ENCODE data around the gene ABCG5.

ABCG5 gene

DNA sequence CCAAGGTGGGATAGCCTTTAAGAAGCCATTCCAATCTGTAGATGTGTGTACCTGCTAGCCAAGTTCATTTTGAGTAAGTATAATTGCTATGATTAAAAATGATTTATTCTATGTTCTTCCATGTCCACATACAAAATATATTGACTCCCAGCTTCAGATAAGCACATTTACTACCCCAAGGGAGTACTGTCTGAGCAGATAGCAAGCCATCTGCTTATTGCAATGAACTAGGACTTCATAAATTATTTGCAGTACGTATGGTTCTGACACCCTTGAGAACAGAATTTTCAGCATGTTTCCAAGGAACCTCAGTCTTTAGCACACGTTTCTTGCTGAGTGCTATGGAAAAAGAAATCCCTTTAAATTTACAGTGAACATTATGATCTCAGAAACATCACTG, 28.2 kb downstream of the ABCG5 start:
- DNase-seq (ENCODE audit: low read depth in 2 of 2): no peak

DNA sequence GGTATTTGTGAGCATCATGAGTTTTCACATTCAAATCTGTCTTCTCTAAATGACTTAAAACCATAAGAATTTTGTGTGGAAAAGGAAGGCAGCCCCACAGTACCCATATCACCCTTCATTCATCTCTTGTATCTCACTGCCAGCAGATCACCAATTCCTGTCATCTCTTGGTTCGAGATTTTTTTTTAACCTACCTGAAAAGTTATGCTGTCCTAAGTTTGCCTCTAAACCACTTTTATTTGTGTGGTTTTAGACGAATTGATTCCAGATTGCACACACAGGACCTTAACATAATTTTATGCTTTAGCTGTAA, 32.0 kb downstream of the ABCG5 start:
- no peak for DNase-seq (ENCODE audit: low read depth in 2 of 2)

DNA sequence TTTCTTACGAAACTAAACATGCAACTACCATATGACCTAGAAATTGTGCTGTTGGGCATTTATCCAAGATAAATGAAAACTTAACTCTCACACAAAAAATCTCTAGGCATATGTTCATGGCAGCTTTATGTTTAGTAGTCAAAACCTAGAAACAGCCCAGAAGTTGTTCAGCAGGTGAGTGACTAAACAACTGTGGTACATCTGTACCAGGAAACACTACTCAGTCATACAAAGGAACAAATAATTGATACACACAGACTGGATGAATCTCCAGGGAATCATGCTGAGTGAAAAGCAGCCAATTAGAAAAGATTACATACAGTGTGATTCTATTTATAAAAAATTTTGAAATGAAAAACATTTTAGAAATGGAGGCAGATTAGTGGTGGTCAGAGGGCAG, 35.5 kb downstream of the ABCG5 start:
- no peak for DNase-seq (ENCODE audit: low read depth in 2 of 2)

DNA sequence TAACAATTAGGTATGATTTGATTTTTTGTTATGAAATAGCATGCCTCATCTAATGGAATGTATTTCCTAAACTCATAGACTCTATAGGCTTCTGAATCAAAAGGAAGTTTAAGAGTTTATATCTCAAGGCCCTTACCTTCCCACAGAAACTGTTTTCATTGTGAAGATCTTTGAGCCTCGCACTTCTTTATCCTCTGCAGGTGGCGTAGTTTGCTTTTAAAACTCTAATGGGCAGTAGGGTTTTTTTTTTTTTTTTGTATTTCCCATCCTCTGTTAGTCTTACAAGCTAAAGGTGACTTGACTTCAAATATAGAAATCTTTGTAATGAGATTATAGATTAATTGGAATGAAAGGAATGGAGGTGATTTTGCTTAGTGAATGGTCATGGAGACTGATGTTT, 36.5 kb downstream of the ABCG5 start:
- no peak for DNase-seq (ENCODE audit: low read depth in 2 of 2)

DNA sequence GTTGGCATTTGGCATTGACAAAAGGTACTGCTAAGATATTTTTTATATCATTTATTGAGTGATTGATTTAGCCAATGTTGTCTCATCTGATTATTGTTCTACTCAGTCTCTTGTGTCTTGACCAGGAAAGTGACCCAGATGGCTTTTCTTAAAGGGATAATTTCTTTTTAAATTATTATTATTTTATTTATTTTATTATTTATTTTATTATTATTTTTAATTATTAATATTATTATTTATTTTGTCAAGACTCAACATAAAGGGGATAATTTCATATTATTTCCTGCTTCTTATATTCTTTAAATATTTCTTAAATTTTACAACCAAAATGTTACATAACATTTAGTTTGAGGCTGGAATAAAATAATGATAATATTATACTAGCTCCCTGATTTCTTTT, 37.7 kb downstream of the ABCG5 start:
- no peak for DNase-seq (ENCODE audit: low read depth in 2 of 2)

DNA sequence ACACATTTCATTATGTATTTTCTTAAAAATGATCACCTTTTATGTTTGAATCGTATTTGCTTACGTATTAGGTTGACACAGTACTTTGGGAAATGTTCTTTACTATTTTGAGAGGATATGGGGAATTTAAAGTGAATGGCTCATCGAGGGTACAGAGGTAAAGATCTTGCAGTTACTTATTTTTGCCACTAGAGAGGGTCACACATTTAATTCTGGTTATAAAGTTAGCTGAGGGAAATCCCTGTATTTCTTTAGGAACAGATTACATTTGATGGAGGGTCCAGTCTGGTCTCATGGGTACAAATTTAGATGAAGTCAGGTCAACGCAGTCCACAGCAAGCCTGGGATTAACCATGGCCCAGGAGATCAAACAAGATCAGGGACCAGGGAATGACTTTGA, 40.3 kb downstream of the ABCG5 start:
- DNase-seq (ENCODE audit: low read depth in 2 of 2): no peak

DNA sequence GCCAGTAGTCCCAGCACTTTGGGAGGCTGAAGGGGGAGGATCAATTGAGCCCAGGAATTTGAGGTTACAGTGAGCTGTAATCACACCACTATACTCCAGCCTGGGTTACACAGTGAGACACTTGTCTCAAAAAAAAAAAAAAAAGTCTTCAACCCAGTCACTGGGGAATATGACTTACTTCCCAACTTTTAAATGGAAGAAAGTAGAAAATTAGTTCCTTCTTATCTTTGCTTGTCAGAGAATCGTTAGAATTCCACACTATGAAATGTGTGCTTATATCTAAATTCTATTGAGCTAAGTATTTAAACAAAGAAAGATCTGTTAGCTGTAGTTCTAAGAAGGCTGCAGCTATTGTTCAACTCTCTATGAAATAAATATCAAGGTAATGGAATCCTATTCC, 42.4 kb downstream of the ABCG5 start:
- DNase-seq (ENCODE audit: low read depth in 2 of 2): no peak

DNA sequence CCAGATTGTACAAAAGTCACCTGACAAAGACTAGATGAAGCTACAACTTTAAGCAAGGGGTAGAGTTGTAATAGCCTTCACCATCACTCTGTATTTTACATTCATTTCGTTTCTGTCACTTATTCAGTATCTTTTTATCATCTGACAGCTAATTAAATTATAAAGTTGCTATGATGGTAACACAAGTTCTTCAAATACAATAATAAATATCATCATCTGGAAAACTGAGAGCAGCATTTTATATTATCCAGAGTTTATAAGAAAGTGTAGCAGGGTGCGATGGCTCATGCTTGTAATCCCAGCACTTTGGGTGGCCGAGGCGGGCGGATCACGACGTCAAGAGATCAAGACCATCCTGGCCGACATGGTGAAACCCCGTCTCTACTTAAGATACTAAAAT, 43.7 kb downstream of the ABCG5 start:
- DNase-seq (ENCODE audit: low read depth in 2 of 2): no peak

DNA sequence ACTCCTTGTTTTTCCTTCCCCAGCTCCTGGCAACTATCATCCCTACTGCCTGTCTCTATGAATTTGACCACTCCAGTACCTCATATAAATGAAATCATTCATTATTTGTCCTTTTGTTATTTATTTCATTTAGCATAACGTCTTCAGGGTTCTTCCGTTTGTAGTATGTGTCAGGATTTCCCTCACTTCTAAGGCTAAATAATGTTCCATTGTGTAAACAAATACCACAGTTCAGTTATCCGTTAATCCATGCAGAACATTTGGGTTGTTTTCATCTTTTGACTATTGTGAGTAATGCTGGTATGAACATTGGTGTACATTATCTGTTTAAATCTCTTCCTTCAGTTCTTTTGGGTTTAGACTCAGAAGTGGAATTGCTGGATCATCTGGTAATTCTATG, 46.0 kb downstream of the ABCG5 start:
- DNase-seq (ENCODE audit: low read depth in 2 of 2): no peak

DNA sequence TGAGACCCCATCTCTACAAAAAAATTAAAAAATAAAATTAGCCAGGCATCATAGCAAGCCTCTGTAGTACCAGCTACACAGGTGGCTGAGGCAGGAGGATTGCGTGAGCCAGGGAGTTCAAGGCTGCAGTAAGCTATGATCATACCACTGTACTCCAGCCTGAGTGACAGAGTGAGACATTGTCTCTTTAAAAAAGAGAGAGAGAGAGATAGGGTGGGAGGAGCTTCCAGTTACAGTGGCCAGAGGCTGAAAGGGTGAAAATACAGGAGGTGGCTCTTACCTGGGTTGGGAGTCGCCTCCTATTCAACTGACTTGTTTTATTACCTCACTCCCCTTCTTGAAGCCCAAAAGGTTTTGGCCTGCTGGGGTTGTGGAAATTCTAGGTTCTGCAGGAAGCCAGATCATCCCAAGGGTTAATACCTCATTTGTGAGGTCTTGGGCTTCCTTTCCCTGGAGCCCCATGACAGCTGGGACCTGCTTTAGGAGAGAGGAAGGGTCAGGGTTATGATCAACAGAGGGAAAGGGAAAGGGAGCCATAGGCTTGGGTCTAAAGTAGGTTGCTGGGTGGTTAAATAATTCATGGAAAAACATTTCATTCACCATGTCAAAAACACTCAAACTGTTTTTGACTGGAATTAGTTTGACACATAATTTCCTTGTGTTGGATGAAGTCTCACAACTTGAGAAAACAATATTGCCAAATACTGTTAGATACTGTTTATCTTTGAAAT, 47.4 kb downstream of the ABCG5 start:
- no peak for DNase-seq (ENCODE audit: low read depth in 2 of 2)

DNA sequence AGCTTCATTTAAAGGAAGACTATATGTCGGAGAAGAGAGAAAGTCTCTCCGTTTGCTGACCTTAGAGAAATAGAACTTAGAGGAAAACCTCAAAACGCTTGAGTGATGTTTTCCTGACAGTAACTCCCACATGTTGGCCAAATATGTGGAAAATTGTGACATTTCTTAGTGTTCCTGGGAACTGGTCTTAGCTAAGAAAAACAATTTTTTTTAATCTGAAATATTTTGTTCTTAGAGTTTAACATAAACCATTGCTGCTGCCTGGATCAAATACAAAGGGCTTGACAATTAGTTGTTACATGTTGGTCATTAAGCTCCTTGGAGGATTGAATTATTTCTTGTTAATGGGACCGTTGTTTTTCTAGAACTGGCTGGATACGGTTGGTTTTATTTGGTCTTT, 48.5 kb downstream of the ABCG5 start:
- no peak for DNase-seq (ENCODE audit: low read depth in 2 of 2)

DNA sequence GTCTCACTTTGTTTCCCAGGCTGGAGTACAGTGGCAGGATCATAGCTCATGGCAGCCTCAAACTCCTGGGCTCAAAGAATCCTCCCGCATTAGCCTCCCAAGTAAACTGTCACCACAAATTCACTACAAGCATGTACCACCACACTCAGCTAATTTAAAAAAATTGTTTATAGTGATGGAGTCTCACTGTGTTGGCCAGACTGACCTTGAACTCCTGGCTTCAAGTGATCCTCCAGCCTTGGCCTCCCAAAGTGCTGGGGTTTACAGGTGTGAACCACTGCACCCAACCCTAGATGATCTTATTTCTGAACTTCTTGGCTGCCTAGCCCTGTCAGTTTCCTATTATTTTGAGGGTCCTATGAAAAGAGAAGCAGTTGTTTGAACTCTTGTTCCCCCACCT, 50.0 kb downstream of the ABCG5 start:
- no peak for DNase-seq (ENCODE audit: low read depth in 2 of 2)

DNA sequence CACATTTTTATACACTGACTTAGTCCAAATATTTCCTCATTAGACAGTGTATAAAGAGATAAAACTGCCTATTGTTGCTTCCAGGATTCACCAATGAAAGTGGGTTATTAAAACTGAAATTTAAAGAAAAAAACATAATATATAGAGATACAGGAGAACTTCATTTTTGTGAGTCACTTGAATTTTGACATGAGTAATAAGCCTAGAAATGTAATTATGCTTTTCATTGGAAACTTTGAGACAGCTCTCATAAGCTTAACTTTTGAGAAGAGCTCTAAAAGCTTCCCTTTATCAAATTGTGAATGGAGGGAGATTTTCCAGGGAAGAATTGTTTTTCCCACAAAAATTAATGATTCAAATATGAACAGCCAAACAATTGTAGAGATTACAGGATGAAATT, 50.7 kb downstream of the ABCG5 start:
- DNase-seq (ENCODE audit: low read depth in 2 of 2): no peak

DNA sequence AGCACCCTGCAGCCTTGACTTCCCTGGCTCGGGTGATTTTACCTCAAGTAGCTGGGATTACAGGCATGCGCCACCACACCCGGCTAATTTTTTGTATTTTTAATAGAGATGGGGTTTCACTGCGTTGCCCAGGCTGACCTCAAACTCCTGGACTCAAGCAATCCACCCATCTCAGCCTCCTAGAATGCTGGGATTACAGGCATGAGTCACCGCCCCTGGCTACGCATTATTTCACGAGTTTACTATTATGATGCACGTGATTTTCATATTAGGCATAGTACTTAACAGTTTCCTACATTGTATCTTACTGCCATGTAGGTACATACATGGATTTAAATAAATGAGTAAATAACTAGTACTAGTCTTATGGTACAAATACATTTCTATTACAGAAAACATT, 60.4 kb downstream of the ABCG5 start:
- DNase-seq (ENCODE audit: low read depth in 2 of 2): no peak

DNA sequence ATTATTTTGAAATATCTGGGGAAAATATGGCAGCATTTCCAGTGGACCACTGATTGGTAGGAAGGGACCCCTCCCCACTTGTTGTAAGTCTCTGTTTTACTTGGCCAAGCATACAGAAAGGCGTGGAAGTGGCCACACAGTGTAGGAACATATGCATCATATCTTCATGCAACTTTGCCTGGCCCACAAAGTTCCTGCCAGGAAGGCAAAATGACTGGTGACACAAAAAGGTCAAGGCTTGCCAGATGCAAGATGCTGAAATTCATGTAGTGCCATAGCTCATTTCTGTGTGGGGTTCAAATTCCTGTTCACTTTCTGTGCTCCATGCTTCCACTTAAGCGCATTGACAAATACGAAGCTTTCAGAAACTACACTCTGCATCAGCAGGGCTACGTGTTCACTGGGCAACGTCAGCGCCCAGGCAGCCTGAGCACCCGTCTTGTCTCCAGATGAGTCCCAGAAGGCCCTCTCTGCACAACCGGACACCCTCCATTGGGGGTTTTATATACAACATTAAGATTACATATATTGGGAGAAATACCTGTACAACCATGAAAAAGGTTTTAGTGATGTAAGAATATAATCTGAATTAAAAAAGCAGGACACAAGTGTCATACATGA, 61.2 kb downstream of the ABCG5 start:
- DNase-seq (ENCODE audit: low read depth in 2 of 2): no peak

DNA sequence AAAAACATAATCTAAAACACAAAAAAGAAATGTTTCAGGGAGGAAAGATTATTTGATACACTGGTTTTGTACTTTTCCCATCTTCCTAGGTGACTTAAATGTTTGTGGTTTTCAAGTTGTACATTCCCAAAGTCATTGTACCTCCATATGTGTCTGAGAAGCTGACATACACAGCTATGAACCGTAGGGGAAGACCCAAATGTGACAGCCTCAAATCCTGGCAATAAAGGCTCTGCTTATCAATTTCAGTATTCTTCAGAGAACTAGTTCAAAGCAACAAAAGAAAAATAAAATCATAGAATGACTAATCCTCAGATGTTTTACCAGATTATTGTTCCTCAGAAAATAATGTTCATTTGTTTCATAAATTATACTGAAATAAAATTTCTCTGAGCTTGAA, 62.3 kb downstream of the ABCG5 start:
- DNase-seq (ENCODE audit: low read depth in 2 of 2): no peak

DNA sequence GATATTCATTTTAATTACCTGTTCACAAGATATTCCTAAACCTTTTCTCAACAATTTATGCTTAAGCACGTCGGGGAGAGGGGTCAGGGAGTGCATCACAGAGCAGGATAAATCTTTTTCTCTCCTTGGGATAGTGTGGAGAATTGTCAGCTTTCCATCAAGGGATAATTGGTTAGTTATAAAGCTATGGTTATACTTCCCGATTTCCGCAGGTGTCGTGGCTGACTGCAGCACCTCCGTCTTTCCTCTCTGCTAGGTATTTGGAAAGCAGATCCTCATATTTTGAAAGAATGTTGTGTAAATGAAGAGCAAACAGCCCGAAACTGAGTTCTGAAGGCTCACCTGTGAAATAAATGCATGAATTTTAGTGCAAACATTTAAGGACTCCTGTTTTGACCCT, 64.0 kb downstream of the ABCG5 start:
- DNase-seq (ENCODE audit: low read depth in 2 of 2): no peak

DNA sequence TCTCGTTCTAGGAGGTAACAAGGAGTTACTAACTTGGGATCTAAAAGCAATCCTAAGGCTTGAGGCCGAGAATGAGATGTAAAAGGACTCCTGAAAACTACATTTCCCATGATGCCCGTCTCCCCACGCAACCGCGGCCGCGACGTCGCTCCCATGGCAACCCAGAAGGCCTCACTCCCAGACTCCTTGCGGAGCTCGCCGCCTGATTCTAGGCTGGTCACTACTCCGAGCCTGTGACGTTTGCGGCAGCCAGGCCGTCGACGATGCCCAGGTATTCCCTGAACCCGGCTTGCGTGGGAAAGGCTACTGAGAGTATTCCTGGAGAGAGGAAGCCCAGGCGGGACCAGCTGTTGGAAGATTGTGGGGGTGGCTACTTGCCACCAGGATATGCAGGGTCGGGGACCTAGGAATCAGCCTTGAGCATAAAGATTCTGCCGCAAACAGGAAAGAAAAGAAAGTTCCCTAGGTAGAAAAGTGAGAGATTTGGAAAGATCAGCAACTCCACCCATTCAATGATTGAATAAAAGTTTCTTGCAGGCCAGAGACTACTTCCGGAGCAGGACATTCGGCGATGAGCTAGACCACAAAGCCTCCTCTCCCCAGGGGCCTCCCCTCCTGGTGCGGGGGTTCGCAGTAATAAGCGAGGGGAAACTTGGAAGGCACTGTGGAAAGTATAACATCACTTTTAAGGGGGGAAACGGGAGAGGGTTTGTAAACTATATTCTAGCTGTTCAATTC, 64.6 kb downstream of the ABCG5 start, which contains the start of gene DYNC2LI1:
TSS of gene DYNC2LI1 (plus strand) at position 164 of the 738 bp plus-strand sequence. CDS start at position 264, 100 bp downstream.
- DNase-seq (ENCODE audit: low read depth in 2 of 2): peak; percentile 78 to 84

DNA sequence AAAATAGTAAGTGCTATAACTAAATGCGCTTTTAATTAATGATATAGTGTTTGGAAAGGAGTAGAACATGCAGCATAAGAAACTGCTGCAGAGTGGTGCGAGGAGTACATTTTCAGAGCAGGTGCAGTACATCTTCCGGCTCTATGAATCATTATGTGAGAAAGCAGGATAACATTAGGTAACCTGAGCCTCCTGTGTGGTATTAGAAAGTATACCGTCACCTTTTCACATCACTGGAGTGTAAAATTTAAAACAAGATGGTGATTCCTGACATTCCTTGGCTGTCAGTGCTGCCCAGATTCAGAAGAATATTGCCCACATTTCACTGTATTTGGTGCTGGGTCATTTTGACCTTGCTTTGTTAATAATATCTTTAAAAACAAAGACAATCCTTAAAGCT, 72.6 kb downstream of the ABCG5 start:
- DNase-seq (ENCODE audit: low read depth in 2 of 2): no peak

DNA sequence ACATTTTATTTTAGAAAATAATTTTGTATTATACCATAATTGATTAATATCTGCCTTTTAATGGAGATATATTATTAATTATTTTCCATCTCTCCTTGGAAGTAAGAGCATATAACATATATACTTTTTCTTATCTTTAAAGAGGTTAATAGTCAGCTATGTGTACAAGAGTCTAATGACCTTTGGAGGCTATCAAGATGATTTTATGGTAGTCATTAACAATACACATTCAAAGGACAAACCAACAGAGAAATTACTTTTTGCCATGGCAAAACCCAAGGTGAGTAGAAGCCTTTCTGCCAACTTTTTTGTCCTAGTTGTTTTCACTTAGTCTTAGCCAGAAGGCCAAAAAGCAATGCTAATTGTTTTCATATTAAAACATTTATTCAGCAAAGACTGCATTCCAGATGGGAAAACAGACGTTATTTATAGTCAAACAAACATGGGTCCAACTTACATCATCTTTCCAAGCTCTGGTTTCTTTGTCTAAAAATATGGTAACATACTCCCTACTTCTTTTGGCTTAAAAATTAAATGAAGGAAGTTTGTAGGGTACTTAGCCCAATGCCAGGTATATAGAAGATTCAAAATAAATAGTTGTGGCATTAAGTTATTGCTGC, 74.4 kb downstream of the ABCG5 start:
- no peak for DNase-seq (ENCODE audit: low read depth in 2 of 2)

DNA sequence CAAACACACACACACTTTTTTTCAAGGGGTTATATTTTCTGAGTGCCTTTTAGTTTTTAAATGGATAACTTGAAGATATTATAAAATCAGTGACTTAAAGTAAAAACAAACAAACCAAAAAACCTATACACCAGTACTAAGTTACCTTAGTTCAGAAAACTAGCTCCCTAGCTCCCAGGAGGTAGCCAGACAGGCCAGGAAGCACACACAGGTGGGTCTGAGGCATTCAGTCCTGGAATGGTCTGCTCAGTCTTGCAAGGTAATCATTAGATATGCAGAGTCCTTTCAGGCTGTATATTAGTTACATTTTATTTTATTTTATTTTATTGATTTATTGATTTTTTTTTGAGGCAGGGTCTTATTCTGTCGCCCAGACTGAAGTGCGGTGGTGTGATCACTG, 75.5 kb downstream of the ABCG5 start:
- no peak for DNase-seq (ENCODE audit: low read depth in 2 of 2)
